Measurements from ENCODE around the gene ABCA7.

Gene ABCA7

GRCh38 chr19:1060689-1061088, 20.8 kb downstream of the ABCA7 start:
- no peak for DNase-seq

GRCh38 chr19:1061987-1062386, 22.1 kb downstream of the ABCA7 start:
- DNase-seq: no peak

GRCh38 chr19:1062387-1063029, 22.6 kb downstream of the ABCA7 start:
- peak; percentile 62 for DNase-seq

- peak; percentile 84 for DNase-seq
Measured at GRCh38 chr19:1063030-1063908, 23.4 kb downstream of the ABCA7 start.

DNA sequence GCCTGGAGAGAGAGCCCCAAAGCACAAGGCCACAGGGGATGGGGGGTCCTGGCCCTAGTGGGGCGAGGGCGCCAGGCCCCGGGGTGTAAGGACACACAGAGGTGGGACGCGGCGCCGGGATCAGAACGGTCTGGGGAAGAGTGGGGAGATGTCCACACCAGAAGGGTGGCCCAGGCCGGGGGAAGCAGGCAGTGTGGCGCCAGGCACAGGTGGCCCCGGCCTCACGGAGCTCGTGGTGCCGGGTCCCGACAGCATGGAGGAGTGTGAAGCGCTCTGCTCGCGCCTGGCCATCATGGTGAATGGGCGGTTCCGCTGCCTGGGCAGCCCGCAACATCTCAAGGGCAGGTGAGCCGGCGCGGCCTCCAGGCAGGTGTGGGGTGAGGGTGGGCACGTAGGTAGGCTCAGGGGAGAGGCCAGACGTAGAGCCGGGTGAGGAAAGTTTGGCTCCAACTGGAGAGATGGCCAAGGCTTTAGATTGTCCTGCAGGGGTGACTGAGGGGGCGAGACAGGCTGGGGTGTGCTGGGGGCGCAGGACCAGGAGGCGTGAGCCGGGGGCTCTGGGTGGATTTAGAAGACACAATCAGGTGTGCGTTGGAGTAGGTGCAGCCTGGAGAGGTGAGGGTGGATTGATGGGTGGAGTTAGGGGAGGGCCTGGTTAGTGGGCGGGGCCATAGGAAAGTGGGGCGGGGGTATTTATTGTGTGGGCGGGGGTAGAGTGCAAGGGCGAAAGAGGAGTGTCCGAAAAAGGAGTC, 24.2 kb downstream of the ABCA7 start:
- DNase-seq: no peak

DNA sequence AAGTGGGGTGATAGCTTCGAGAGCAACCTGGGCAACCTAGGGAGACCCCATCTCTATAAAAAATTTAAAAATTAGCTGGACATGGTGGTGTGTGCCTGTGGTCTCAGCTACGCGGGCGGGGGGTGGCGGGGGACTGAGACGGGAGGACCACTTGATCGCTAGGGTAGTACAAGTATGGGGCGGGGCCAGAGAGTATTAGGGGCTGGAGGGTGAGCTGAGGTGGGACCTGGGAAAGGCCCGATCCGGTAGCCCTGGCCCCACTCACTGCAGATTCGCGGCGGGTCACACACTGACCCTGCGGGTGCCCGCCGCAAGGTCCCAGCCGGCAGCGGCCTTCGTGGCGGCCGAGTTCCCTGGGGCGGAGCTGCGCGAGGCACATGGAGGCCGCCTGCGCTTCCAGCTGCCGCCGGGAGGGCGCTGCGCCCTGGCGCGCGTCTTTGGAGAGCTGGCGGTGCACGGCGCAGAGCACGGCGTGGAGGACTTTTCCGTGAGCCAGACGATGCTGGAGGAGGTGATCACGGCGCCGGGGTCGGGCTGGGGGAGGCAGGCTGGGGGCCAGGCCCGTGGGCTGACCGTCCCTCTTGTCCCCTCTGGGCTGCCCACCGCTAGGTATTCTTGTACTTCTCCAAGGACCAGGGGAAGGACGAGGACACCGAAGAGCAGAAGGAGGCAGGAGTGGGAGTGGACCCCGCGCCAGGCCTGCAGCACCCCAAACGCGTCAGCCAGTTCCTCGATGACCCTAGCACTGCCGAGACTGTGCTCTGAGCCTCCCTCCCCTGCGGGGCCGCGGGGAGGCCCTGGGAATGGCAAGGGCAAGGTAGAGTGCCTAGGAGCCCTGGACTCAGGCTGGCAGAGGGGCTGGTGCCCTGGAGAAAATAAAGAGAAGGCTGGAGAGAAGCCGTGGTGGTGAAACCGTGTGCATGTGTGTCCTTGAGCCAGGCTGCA, 25.0 kb downstream of the ABCA7 start:
- peak; percentile 87 for DNase-seq

- DNase-seq: no peak
Measured at GRCh38 chr19:1065606-1066109, 25.8 kb downstream of the ABCA7 start.

DNA sequence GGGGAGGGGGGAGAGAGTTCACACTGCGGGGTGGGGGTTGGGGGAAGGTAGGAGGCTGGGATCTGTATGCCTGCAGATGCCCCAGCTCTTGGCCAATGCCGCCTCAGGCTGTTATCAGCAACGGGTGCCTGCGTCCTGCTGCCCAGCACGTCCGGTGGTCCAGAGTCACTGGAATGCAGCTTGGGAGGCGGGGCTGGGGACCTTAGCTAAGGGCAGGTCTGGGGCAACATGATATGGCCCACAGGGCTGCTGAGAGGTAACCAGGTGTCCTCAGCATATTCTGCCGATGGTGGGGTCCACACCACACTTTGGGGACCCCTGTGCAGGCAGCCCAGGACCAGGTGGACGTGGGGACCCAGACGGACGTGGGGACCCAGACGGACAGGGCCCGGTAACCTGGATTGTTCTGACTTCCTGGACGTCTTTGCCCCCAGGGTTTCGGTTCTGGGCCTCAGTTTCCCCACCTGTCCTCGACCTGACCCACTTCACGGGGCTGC, 26.4 kb downstream of the ABCA7 start:
- DNase-seq: no peak

GRCh38 chr19:1066748-1067340, 26.9 kb downstream of the ABCA7 start, which contains the start of gene ARHGAP45:
ARHGAP45 (plus strand) TSS chr19:1067167; CDS start chr19:1067406, 239 bp downstream.
- DNase-seq: peak; percentile 91

DNA sequence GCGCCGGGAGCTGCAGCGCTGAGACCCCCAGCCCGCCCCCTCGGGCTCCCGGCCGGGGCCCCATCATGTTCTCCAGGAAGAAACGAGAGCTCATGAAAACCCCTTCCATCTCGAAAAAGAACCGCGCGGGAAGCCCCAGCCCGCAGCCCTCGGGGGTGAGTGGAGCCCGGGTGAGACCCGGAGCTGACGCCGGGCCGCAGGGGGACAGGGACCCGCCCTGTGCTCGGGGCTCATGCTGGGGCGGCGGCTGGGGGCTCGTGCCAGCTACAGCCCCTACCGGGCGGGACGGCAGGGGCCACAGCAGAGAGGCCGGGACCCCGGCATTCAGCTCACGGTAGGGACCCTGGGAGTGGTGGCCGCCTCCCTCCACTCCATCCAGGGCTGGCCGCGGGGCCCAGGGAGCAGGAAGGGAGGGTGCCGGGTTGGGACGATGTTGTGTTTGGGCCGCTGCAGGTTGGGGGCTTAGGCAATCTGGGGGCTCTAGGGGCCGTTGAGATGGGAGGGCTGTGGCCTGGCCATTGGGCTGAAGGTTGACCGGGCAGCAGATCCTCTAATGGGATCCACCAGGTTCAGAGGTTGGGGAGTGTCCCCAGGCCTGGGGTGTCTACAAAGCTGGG, 27.5 kb downstream of the ABCA7 start:
- DNase-seq: no peak

- no peak for DNase-seq
Measured at GRCh38 chr19:1068009-1069001, 28.4 kb downstream of the ABCA7 start.

DNA sequence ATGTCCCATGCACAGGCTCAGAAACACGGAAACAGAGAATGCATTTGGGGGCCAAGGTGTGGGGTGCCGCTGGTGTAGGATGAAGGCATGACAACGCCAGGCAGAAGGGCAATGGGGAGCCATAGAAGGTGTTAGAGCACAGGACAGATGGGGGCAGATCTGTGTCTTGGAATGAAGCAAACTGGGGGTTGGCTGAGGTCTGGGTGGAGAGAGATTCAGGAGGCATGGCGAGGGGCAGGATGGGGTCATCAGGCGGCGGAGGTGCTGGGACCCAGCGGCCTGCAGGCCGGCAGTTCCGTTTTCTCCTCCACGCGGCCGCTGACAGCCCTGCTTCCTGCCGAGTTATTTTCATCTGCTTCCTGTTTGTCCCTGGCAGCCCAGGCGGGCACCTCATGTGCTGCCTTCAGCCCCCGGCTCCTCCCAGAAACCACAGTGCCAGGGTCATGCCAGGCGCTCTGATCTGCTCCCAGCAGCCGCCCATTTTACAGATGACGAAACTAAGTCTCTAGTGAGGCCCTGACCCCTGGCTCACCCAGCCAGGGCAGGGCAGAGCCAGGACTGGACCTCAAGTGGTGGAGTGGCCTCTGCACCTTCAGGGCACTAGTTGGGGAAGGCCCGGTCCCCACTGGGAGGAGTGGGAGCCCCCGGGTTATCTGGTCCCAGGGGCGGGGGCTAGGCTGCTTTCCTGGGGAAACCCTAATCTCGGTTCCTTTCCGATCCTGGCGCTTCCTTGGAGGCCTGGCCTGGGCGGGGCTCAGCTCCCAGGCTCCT, 29.3 kb downstream of the ABCA7 start:
- DNase-seq: no peak

GRCh38 chr19:1070576-1070930, 30.6 kb downstream of the ABCA7 start:
- DNase-seq: no peak

- DNase-seq: no peak
Measured at GRCh38 chr19:1070931-1071791, 31.3 kb downstream of the ABCA7 start.

GRCh38 chr19:1072371-1073015, 32.6 kb downstream of the ABCA7 start:
- DNase-seq: no peak

DNA sequence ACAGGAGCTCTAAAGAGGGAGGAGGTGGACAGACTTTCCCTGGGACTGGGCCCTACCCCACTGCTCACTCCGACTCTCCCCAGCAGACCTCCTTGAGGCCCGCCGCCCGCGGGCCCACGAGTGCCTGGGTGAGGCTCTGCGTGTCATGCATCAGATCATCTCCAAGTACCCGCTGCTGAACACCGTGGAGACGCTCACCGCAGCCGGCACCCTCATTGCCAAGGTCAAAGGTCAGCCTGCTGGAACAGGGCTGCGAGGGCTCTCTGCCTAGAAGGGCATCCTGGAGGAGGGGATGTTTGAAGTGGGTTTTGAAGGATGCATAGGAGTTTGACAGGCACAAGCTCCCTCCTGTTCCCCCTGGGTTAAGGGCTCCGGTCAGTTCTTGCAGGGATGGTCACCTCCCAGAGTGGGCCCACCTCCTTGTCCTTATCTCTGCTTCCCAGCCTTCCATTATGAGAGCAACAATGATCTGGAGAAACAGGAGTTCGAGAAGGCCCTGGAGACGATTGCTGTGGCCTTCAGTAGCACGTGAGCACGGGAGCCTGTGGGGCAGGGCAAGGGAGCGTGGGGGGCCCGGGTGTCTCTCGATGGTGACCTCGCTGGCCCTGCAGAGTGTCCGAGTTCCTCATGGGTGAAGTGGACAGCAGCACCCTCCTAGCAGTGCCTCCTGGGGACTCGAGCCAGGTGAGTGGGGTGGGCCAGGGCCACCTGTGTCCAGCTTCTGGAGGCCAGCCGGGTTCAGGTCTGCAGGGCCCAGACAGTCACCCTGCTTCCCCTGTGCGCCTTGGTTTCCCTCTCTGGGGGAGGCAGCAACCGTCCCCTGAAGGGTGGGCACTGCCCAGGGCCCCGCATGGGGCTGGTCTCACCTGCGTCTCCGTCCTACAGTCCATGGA, 33.4 kb downstream of the ABCA7 start:
- no peak for DNase-seq

Data from activated CD8-positive, alpha-beta memory T cell treated with anti-CD3 and anti-CD28 coated beads, Interleukin-2, amount 50 U/mL, for 48 hours (primary cell).